ENCODE measurements around the gene ARRB2. TPM values are rescaled to one million over a fixed set of nuclear protein-coding genes. Genes with fewer than 3 reads are reported as not detected.

ARRB2 gene
- total and polyA plus RNA-seq, 2 of the 13 experiments (the other 11 are each of a cell fraction or from before 2014, with no cell fraction given), result 21.5 to 49.2 TPM

GRCh38 chr17:4750606-4751005 lies 40.2 kb downstream of the ARRB2 start:
- 7% methylated on average over 1 of the region's 3 CpGs for WGBS (ENCODE audit: low lambda C conversion rate)
- TF ChIP-seq ZNF121 (CRISPR knock-in tag; IDR thresholded peaks at IDR 0.05) (peak; percentile 77; the same call in 1 of the 2 replicates), ZNF567 (CRISPR knock-in tag; IDR thresholded peaks at IDR 0.05; ENCODE audit: borderline replicate concordance) (no peak)
- Histone ChIP-seq H3K4me3 (replicated peaks in 1 of 3; ENCODE audit: insufficient read depth in 1 of 3, low read depth in 2 of 3, low read length in 3 of 3) (peak overlapping the region in 1 of 3 experiments; percentile 24; a peak in 2 of 6 replicates), H3K4me1 (ENCODE audit: insufficient read depth, low read length) (peaks cover 54% of the 10 kb centered on the region), H3K4me2 (ENCODE audit: low read depth, low read length) (peak overlapping the region; percentile 62), H4K20me1 (ENCODE audit: insufficient read depth, low read length) (no peaks in the 10 kb centered on the region), H3K9me3 (ENCODE audit: low read length) (no peaks in the 10 kb centered on the region), H3K27ac (ENCODE audit: extremely low read length, insufficient read depth, low read length) (no peak overlapping the region), H3K9ac (ENCODE audit: insufficient read depth, low read depth, low read length) (peak overlapping the region; percentile 31; the same call in 1 of the 2 replicates), H3K27me3 (ENCODE audit: control insufficient read depth in 1 of 2, insufficient read depth in 2 of 2, low read length in 2 of 2) (no peaks in the 10 kb centered on the region), H3K79me2 (ENCODE audit: insufficient read depth, low read length) (no peaks in the 10 kb centered on the region), H2AFZ (ENCODE audit: low read length) (no peak overlapping the region), H3K36me3 (replicated peaks in 1 of 2; ENCODE audit: control insufficient read depth in 1 of 2, insufficient read depth in 2 of 2, low read length in 2 of 2) (no peaks in the 10 kb centered on the region)
- DNase-seq (ENCODE audit: low spot score) (no peak), ATAC-seq (0 out of 3 replicates have a peak, but pooled peaks have one; percentile 30), FAIRE-seq (no peak)
- BruUV-seq (replicated peaks), result no TSS peak
- in situ Hi-C loops (cut with HindIII; ENCODE audit: extremely low pct_ligation_motif_present, low pct_unique_long_range_greater_than_20kb), result no loop called here
- ChIA-PET CTCF (ENCODE audit: low intra/inter-chr PET ratio, low total read pairs) (no interaction called here), POLR2A (no interaction called here)
- intact Hi-C loops (cut with micrococcal nuclease; ENCODE audit: unreplicated experiment), result no loop called here

- Histone ChIP-seq H3K9ac (ENCODE audit: insufficient read depth, low read depth, low read length) (no peak overlapping the region), H2AFZ (ENCODE audit: low read length) (no peak overlapping the region), H4K20me1 (ENCODE audit: insufficient read depth, low read length) (no peaks in the 10 kb centered on the region), H3K36me3 (replicated peaks in 1 of 2; ENCODE audit: control insufficient read depth in 1 of 2, insufficient read depth in 2 of 2, low read length in 2 of 2) (no peaks in the 10 kb centered on the region), H3K4me1 (ENCODE audit: insufficient read depth, low read length) (peaks cover 54% of the 10 kb centered on the region), H3K27ac (ENCODE audit: extremely low read length, insufficient read depth, low read length) (peak overlapping the region; percentile 26), H3K4me3 (replicated peaks in 1 of 3; ENCODE audit: insufficient read depth in 1 of 3, low read depth in 2 of 3, low read length in 3 of 3) (no peak overlapping the region), H3K79me2 (ENCODE audit: insufficient read depth, low read length) (no peaks in the 10 kb centered on the region), H3K9me3 (ENCODE audit: low read length) (no peaks in the 10 kb centered on the region), H3K4me2 (ENCODE audit: low read depth, low read length) (peak overlapping the region; percentile 62), H3K27me3 (ENCODE audit: control insufficient read depth in 1 of 2, insufficient read depth in 2 of 2, low read length in 2 of 2) (no peaks in the 10 kb centered on the region)
- FAIRE-seq (peak; percentile 83), DNase-seq (ENCODE audit: low spot score) (peak; percentile 81), ATAC-seq (no peak)
- ChIA-PET CTCF (ENCODE audit: low intra/inter-chr PET ratio, low total read pairs) (no interaction called here), POLR2A (interaction anchor here (0.7 to 1.0 kb wide), 2 partner anchors 21 to 33 kb away, joined by 3 read pairs; no protein-coding TSS in a partner anchor)
- 45% methylated on average over 5 of the region's 5 CpGs for WGBS (ENCODE audit: low lambda C conversion rate)
- no TSS peak for BruUV-seq (replicated peaks)
- in situ Hi-C loops (cut with HindIII; ENCODE audit: extremely low pct_ligation_motif_present, low pct_unique_long_range_greater_than_20kb), result no loop called here
- intact Hi-C loops (cut with micrococcal nuclease; ENCODE audit: unreplicated experiment), result no loop called here
- TF ChIP-seq ARNT (IDR thresholded peaks at IDR 0.05) (no peak), BRCA1 (CRISPR knock-in tag; IDR thresholded peaks at IDR 0.05) (no peak), CREBL2 (CRISPR knock-in tag; IDR thresholded peaks at IDR 0.05; ENCODE audit: borderline replicate concordance) (no peak), HDAC6 (IDR thresholded peaks at IDR 0.05; ENCODE audit: low read depth, low read length) (no peak), NFKB2 (CRISPR knock-in tag; IDR thresholded peaks at IDR 0.05; ENCODE audit: borderline replicate concordance) (no peak), ZNF576 (CRISPR knock-in tag; IDR thresholded peaks at IDR 0.05) (no peak), ZNF652 (CRISPR knock-in tag; IDR thresholded peaks at IDR 0.05; ENCODE audit: borderline replicate concordance, low read depth) (peak; percentile 93), RXRA (CRISPR knock-in tag; IDR thresholded peaks at IDR 0.05) (no peak; the same call in 1 of the 2 replicates)
- TF ChIP-seq, protein P1, sequence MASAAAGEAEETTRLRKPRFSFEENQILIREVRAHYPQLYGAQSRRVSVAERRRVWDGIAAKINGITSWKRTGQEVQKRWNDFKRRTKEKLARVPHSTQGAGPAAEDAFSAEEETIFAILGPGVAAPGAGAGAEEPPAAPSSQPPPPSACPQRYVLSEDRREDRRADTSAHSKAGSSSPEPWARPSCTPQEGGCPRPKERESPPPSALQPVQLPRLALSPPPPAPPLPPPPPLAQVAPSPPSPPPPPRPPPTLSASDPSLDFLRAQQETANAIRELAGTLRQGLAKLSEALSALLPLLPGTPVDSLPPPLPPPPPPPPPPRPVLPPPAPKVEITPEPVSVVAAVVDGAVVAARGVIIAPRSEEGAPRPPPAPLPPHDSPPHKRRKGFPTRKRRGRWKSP (CRISPR knock-in tag; IDR thresholded peaks at IDR 0.05), result no peak
- TF ChIP-seq, protein P2, sequence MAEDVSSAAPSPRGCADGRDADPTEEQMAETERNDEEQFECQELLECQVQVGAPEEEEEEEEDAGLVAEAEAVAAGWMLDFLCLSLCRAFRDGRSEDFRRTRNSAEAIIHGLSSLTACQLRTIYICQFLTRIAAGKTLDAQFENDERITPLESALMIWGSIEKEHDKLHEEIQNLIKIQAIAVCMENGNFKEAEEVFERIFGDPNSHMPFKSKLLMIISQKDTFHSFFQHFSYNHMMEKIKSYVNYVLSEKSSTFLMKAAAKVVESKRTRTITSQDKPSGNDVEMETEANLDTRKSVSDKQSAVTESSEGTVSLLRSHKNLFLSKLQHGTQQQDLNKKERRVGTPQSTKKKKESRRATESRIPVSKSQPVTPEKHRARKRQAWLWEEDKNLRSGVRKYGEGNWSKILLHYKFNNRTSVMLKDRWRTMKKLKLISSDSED (CRISPR knock-in tag; IDR thresholded peaks at IDR 0.05), result no peak
These were observed 41.5 kb downstream of the ARRB2 start for GRCh38 chr17:4751932-4752331.

All from HepG2 (cell line).